ENCODE measurements around the gene ATRAID. TPM values are rescaled to one million over a fixed set of nuclear protein-coding genes. Genes with fewer than 3 reads are reported as not detected.

The ATRAID gene
- total RNA-seq, 2 donors from 2014 or later, result 80.5 to 87.3 TPM

- peak; percentile 90 for DNase-seq
- H3K27me3 Mint-ChIP-seq (ENCODE audit: low read depth), result no peaks in the 10 kb centered on the region
- H3K4me1 Mint-ChIP-seq (ENCODE audit: low read depth), result peaks cover 55% of the 10 kb centered on the region
- ATAC-seq (replicated peaks in 1 of 2), result peak; percentile 90 to 92
- H3K4me3 Mint-ChIP-seq, result peak within 1 kb of the TSS; percentile 95 to 99
- no peaks in the 10 kb centered on the region for H3K9me3 Mint-ChIP-seq
- peaks cover 17 to 43% of the 10 kb centered on the region in 2 donors for H3K36me3 Mint-ChIP-seq (ENCODE audit: insufficient read depth in 2 of 2)
- H3K27ac Mint-ChIP-seq, result peak within 1 kb of the TSS; percentile 90
Observed at GRCh38 chr2:27217173-27218121, 5.6 kb downstream of the ATRAID start, which contains the start of gene CAD. TSS of gene CAD (plus strand) at chr2:27217369. CDS start at chr2:27217552, 183 bp downstream.

GRCh38 chr2:27218614-27219013 lies 6.8 kb downstream of the ATRAID start:
- Mint-ChIP-seq H3K36me3 (ENCODE audit: insufficient read depth in 2 of 2) (peaks cover 14 to 46% of the 10 kb centered on the region in 2 donors), H3K27me3 (ENCODE audit: low read depth) (no peaks in the 10 kb centered on the region), H3K4me3 (peak overlapping the region; percentile 95 to 99), H3K27ac (peak overlapping the region; percentile 61), H3K4me1 (ENCODE audit: low read depth) (peaks cover 48% of the 10 kb centered on the region), H3K9me3 (no peaks in the 10 kb centered on the region)
- ATAC-seq (replicated peaks in 1 of 2), result no peak
- no peak for DNase-seq

GRCh38 chr2:27219091-27219490 lies 7.2 kb downstream of the ATRAID start:
- DNase-seq (no peak), ATAC-seq (replicated peaks in 1 of 2) (no peak)
- no peaks in the 10 kb centered on the region for H3K27me3 Mint-ChIP-seq (ENCODE audit: low read depth)
- peak overlapping the region; percentile 95 to 99 for H3K4me3 Mint-ChIP-seq
- H3K36me3 Mint-ChIP-seq (ENCODE audit: insufficient read depth in 2 of 2), result peaks cover 14 to 46% of the 10 kb centered on the region in 2 donors
- no peak overlapping the region for H3K27ac Mint-ChIP-seq
- peaks cover 43% of the 10 kb centered on the region for H3K4me1 Mint-ChIP-seq (ENCODE audit: low read depth)
- no peaks in the 10 kb centered on the region for H3K9me3 Mint-ChIP-seq

- peaks cover 41% of the 10 kb centered on the region for H3K4me1 Mint-ChIP-seq (ENCODE audit: low read depth)
- DNase-seq, result no peak
- no peak overlapping the region for H3K4me3 Mint-ChIP-seq
- no peaks in the 10 kb centered on the region for H3K9me3 Mint-ChIP-seq
- peaks cover 18 to 52% of the 10 kb centered on the region in 2 donors for H3K36me3 Mint-ChIP-seq (ENCODE audit: insufficient read depth in 2 of 2)
- H3K27ac Mint-ChIP-seq, result no peak overlapping the region
- ATAC-seq (replicated peaks in 1 of 2), result no peak
- H3K27me3 Mint-ChIP-seq (ENCODE audit: low read depth), result no peaks in the 10 kb centered on the region
Observed at GRCh38 chr2:27220091-27220490, 8.2 kb downstream of the ATRAID start.

GRCh38 chr2:27221166-27221565 lies 9.3 kb downstream of the ATRAID start:
- Mint-ChIP-seq H3K36me3 (ENCODE audit: insufficient read depth in 2 of 2) (peaks cover 18 to 50% of the 10 kb centered on the region in 2 donors), H3K4me1 (ENCODE audit: low read depth) (peaks cover 38% of the 10 kb centered on the region), H3K4me3 (no peak overlapping the region), H3K27me3 (ENCODE audit: low read depth) (no peaks in the 10 kb centered on the region), H3K27ac (peak overlapping the region; percentile 23), H3K9me3 (no peaks in the 10 kb centered on the region)
- ATAC-seq (replicated peaks in 1 of 2), result no peak
- no peak for DNase-seq

- peaks cover 18 to 51% of the 10 kb centered on the region in 2 donors for H3K36me3 Mint-ChIP-seq (ENCODE audit: insufficient read depth in 2 of 2)
- no peak overlapping the region for H3K4me3 Mint-ChIP-seq
- no peaks in the 10 kb centered on the region for H3K9me3 Mint-ChIP-seq
- ATAC-seq (replicated peaks in 1 of 2) (no peak), DNase-seq (no peak)
- H3K27me3 Mint-ChIP-seq (ENCODE audit: low read depth), result no peaks in the 10 kb centered on the region
- no peak overlapping the region for H3K27ac Mint-ChIP-seq
- peaks cover 26% of the 10 kb centered on the region for H3K4me1 Mint-ChIP-seq (ENCODE audit: low read depth)
Observed at GRCh38 chr2:27222407-27222806, 10.6 kb downstream of the ATRAID start.

GRCh38 chr2:27223416-27223815 lies 11.6 kb downstream of the ATRAID start:
- H3K4me1 Mint-ChIP-seq (ENCODE audit: low read depth), result peaks cover 15% of the 10 kb centered on the region
- H3K36me3 Mint-ChIP-seq (ENCODE audit: insufficient read depth in 2 of 2), result peaks cover 13 to 51% of the 10 kb centered on the region in 2 donors
- H3K9me3 Mint-ChIP-seq, result no peaks in the 10 kb centered on the region
- H3K27ac Mint-ChIP-seq, result no peak overlapping the region
- H3K27me3 Mint-ChIP-seq (ENCODE audit: low read depth), result no peaks in the 10 kb centered on the region
- DNase-seq, result no peak
- H3K4me3 Mint-ChIP-seq, result no peak overlapping the region
- no peak for ATAC-seq (replicated peaks in 1 of 2)

GRCh38 chr2:27225526-27225925 lies 13.7 kb downstream of the ATRAID start:
- no peak for ATAC-seq (replicated peaks in 1 of 2)
- H3K9me3 Mint-ChIP-seq, result no peaks in the 10 kb centered on the region
- H3K27ac Mint-ChIP-seq, result no peak overlapping the region
- H3K36me3 Mint-ChIP-seq (ENCODE audit: insufficient read depth in 2 of 2), result peaks cover 12 to 49% of the 10 kb centered on the region in 2 donors
- H3K4me1 Mint-ChIP-seq (ENCODE audit: low read depth), result no peaks in the 10 kb centered on the region
- H3K4me3 Mint-ChIP-seq, result no peak overlapping the region
- DNase-seq, result no peak
- H3K27me3 Mint-ChIP-seq (ENCODE audit: low read depth), result no peaks in the 10 kb centered on the region

GRCh38 chr2:27227501-27227900 lies 15.7 kb downstream of the ATRAID start:
- H3K27ac Mint-ChIP-seq, result no peak overlapping the region
- H3K4me1 Mint-ChIP-seq (ENCODE audit: low read depth), result no peaks in the 10 kb centered on the region
- ATAC-seq (replicated peaks in 1 of 2) (no peak), DNase-seq (no peak)
- no peaks in the 10 kb centered on the region for H3K27me3 Mint-ChIP-seq (ENCODE audit: low read depth)
- H3K4me3 Mint-ChIP-seq, result no peak overlapping the region
- peaks cover 9 to 45% of the 10 kb centered on the region in 2 donors for H3K36me3 Mint-ChIP-seq (ENCODE audit: insufficient read depth in 2 of 2)
- H3K9me3 Mint-ChIP-seq, result no peaks in the 10 kb centered on the region

- DNase-seq (no peak), ATAC-seq (replicated peaks in 1 of 2) (no peak)
- H3K36me3 Mint-ChIP-seq (ENCODE audit: insufficient read depth in 2 of 2), result peaks cover 5 to 40% of the 10 kb centered on the region in 2 donors
- no peaks in the 10 kb centered on the region for H3K9me3 Mint-ChIP-seq
- H3K4me1 Mint-ChIP-seq (ENCODE audit: low read depth), result no peaks in the 10 kb centered on the region
- H3K4me3 Mint-ChIP-seq, result no peak overlapping the region
- no peak overlapping the region for H3K27ac Mint-ChIP-seq
- H3K27me3 Mint-ChIP-seq (ENCODE audit: low read depth), result no peaks in the 10 kb centered on the region
Observed at GRCh38 chr2:27231921-27232320, 20.1 kb downstream of the ATRAID start.

GRCh38 chr2:27233341-27233740 lies 21.5 kb downstream of the ATRAID start:
- no peak for ATAC-seq (replicated peaks in 1 of 2)
- H3K9me3 Mint-ChIP-seq, result no peaks in the 10 kb centered on the region
- no peaks in the 10 kb centered on the region for H3K4me1 Mint-ChIP-seq (ENCODE audit: low read depth)
- no peak for DNase-seq
- H3K27ac Mint-ChIP-seq, result no peak overlapping the region
- no peak overlapping the region for H3K4me3 Mint-ChIP-seq
- no peaks in the 10 kb centered on the region for H3K27me3 Mint-ChIP-seq (ENCODE audit: low read depth)
- peaks cover 8 to 34% of the 10 kb centered on the region in 2 donors for H3K36me3 Mint-ChIP-seq (ENCODE audit: insufficient read depth in 2 of 2)

- H3K4me1 Mint-ChIP-seq (ENCODE audit: low read depth), result no peaks in the 10 kb centered on the region
- no peak overlapping the region for H3K27ac Mint-ChIP-seq
- DNase-seq (no peak), ATAC-seq (replicated peaks in 1 of 2) (no peak)
- no peaks in the 10 kb centered on the region for H3K9me3 Mint-ChIP-seq
- no peaks in the 10 kb centered on the region for H3K27me3 Mint-ChIP-seq (ENCODE audit: low read depth)
- peaks cover 10 to 41% of the 10 kb centered on the region in 2 donors for H3K36me3 Mint-ChIP-seq (ENCODE audit: insufficient read depth in 2 of 2)
- no peak overlapping the region for H3K4me3 Mint-ChIP-seq
Observed at GRCh38 chr2:27236136-27236535, 24.3 kb downstream of the ATRAID start.

- no peaks in the 10 kb centered on the region for H3K4me1 Mint-ChIP-seq (ENCODE audit: low read depth)
- no peaks in the 10 kb centered on the region for H3K9me3 Mint-ChIP-seq
- no peak overlapping the region for H3K4me3 Mint-ChIP-seq
- ATAC-seq (replicated peaks in 1 of 2) (no peak), DNase-seq (no peak)
- H3K27ac Mint-ChIP-seq, result no peak overlapping the region
- H3K27me3 Mint-ChIP-seq (ENCODE audit: low read depth), result no peaks in the 10 kb centered on the region
- peaks cover 7 to 36% of the 10 kb centered on the region in 2 donors for H3K36me3 Mint-ChIP-seq (ENCODE audit: insufficient read depth in 2 of 2)
Observed at GRCh38 chr2:27236626-27237025, 24.8 kb downstream of the ATRAID start.

Measured in activated T-cell treated with anti-CD3 and anti-CD28 coated beads, Interleukin-2, amount 50 U/mL, for 72 hours (primary cell).